Thymus (tissue), 11 donors: ENCODE results near the gene PRRC1. TPM values are rescaled to one million over a fixed set of nuclear protein-coding genes. Genes with fewer than 3 reads are reported as not detected.

ENCODE experiments used
- DNase-seq, 9 donors: peaks; one replicate each; pipeline ENCODE4 v3.0.0-alpha.2; 2013; ENCODE audit warnings: low spot score in 9 of 9, low read depth in 6 of 9, missing footprints in 1 of 9
- H3K27ac ChIP-seq, 2 donors: one replicate each; pipeline ENCODE4 v1.5.1; 2013; ENCODE audit warnings: control low read depth in 1 of 2, low read depth in 1 of 2, low read length in 1 of 2, mild to moderate bottlenecking in 1 of 2, moderate library complexity in 1 of 2
- H3K27me3 ChIP-seq, 2 donors: one replicate each; pipeline ENCODE4 v1.5.1; 2013; ENCODE audit warnings: low read length in 1 of 2; ENCODE audit not compliant: control insufficient read depth in 2 of 2, insufficient read depth in 1 of 2
- H3K36me3 ChIP-seq, 2 donors: one replicate each; pipeline ENCODE4 v1.5.1; 2013; ENCODE audit warnings: low read length in 1 of 2, mild to moderate bottlenecking in 1 of 2, moderate library complexity in 1 of 2; ENCODE audit not compliant: control insufficient read depth in 2 of 2, insufficient read depth in 2 of 2
- H3K4me1 ChIP-seq, 2 donors: one replicate each; pipeline ENCODE4 v1.5.1; 2013; ENCODE audit warnings: low read length in 2 of 2; ENCODE audit not compliant: control insufficient read depth in 2 of 2, insufficient read depth in 2 of 2
- H3K4me3 ChIP-seq, 2 donors: one replicate each; pipeline ENCODE4 v1.5.1; 2013; ENCODE audit warnings: low read length in 2 of 2, control low read depth in 1 of 2, mild to moderate bottlenecking in 1 of 2
- H3K9me3 ChIP-seq, 2 donors: one replicate each; pipeline ENCODE4 v1.5.1; 2013; ENCODE audit warnings: low read length in 1 of 2, mild to moderate bottlenecking in 1 of 2; ENCODE audit not compliant: control insufficient read depth in 2 of 2, insufficient read depth in 1 of 2
- WGBS: extraction: QIAGEN DNeasy Blood & Tissue Kit; methylation state at CpG from one replicate; pipeline ENCODE4 v1.1.7; 2013; 5-methylcytosine and 5-hydroxymethylcytosine counted together
- polyA plus RNA-seq: library from polyadenylated mRNA; stranded (reverse); fragments of 200-250 nt; gene quantifications from one replicate; pipeline ENCODE4 v1.2.3, GENCODE V29; 2013
- total RNA-seq: library from RNA; stranded (reverse); fragments of 120-200 nt; gene quantifications from one replicate; pipeline ENCODE4 v1.2.4, GENCODE V29; 2013
- donor health status: healthy.

PRRC1 gene
- total and polyA plus RNA-seq, 2 donors: 23.2 to 27.5 TPM

GRCh38 chr5:127506616-127507015 lies 10.8 kb upstream of the PRRC1 start:
- Histone ChIP-seq H3K36me3 (no peaks in the 10 kb centered on the region), H3K4me3 (no peak overlapping the region), H3K9me3 (no peaks in the 10 kb centered on the region), H3K27me3 (no peaks in the 10 kb centered on the region), H3K4me1 (no peaks in the 10 kb centered on the region), H3K27ac (no peak overlapping the region)
- no peak for DNase-seq
- 92% methylated on average over 6 of the region's 6 CpGs for WGBS

GRCh38 chr5:127508644-127509373 lies 8.6 kb upstream of the PRRC1 start:
- H3K27me3 ChIP-seq: no peaks in the 10 kb centered on the region
- 98% methylated on average over 2 of the region's 2 CpGs for WGBS
- H3K9me3 ChIP-seq: no peaks in the 10 kb centered on the region
- H3K36me3 ChIP-seq: no peaks in the 10 kb centered on the region
- no peak overlapping the region for H3K27ac ChIP-seq
- DNase-seq: no peak
- H3K4me3 ChIP-seq: no peak overlapping the region
- no peaks in the 10 kb centered on the region for H3K4me1 ChIP-seq

GRCh38 chr5:127513408-127513970 lies 4.0 kb upstream of the PRRC1 start:
- H3K9me3 ChIP-seq: no peaks in the 10 kb centered on the region
- H3K27me3 ChIP-seq: no peaks in the 10 kb centered on the region
- H3K36me3 ChIP-seq: no peaks in the 10 kb centered on the region
- no peak overlapping the region for H3K4me3 ChIP-seq
- WGBS: 61% methylated on average over 3 of the region's 3 CpGs
- no peak overlapping the region for H3K27ac ChIP-seq
- peaks cover 3 to 7% of the 10 kb centered on the region in 2 donors for H3K4me1 ChIP-seq
- DNase-seq: no peak

GRCh38 chr5:127514816-127515215 lies 2.6 kb upstream of the PRRC1 start:
- Histone ChIP-seq H3K4me1 (peaks cover 3 to 11% of the 10 kb centered on the region in 2 donors), H3K36me3 (peaks cover 0 to 3% of the 10 kb centered on the region in 2 donors), H3K27me3 (no peaks in the 10 kb centered on the region), H3K27ac (no peak overlapping the region), H3K4me3 (no peak overlapping the region), H3K9me3 (no peaks in the 10 kb centered on the region)
- no peak for DNase-seq
- 99% methylated on average over 1 of the region's 1 CpG for WGBS

- Histone ChIP-seq H3K4me1 (peaks cover 3 to 11% of the 10 kb centered on the region in 2 donors), H3K9me3 (no peaks in the 10 kb centered on the region), H3K27me3 (no peaks in the 10 kb centered on the region), H3K4me3 (no peak overlapping the region), H3K36me3 (peaks cover 0 to 12% of the 10 kb centered on the region in 2 donors), H3K27ac (no peak overlapping the region)
- WGBS: 97% methylated on average over 10 of the region's 10 CpGs
- no peak for DNase-seq
Measured at GRCh38 chr5:127515693-127516440, 1.6 kb upstream of the PRRC1 start.

GRCh38 chr5:127517110-127517479 lies 345 bp upstream of the PRRC1 start:
- peak in 1 of 9 donors; percentile 33 for DNase-seq
- Histone ChIP-seq H3K27me3 (no peaks in the 10 kb centered on the region), H3K36me3 (peaks cover 0 to 17% of the 10 kb centered on the region in 2 donors), H3K9me3 (peaks cover 0 to 1% of the 10 kb centered on the region in 2 donors), H3K4me3 (peak overlapping the region; percentile 95 to 96), H3K4me1 (peaks cover 3 to 11% of the 10 kb centered on the region in 2 donors), H3K27ac (peak overlapping the region in 1 of 2 donors; percentile 49)
- WGBS: 30% methylated on average over 9 of the region's 9 CpGs

- Histone ChIP-seq H3K9me3 (peaks cover 1 to 4% of the 10 kb centered on the region in 2 donors), H3K4me3 (peak overlapping the region; percentile 95 to 96), H3K4me1 (peaks cover 3 to 11% of the 10 kb centered on the region in 2 donors), H3K36me3 (peaks cover 0 to 18% of the 10 kb centered on the region in 2 donors), H3K27me3 (no peaks in the 10 kb centered on the region), H3K27ac (peak overlapping the region in 1 of 2 donors; percentile 87)
- WGBS: 14% methylated on average over 10 of the region's 10 CpGs
- peak in 5 of 9 donors; percentile 37 to 84 (median 47) for DNase-seq
Measured at GRCh38 chr5:127518319-127518621, 830 bp downstream of the PRRC1 start.

GRCh38 chr5:127519527-127519926 lies 2.1 kb downstream of the PRRC1 start:
- Histone ChIP-seq H3K4me3 (no peak overlapping the region), H3K9me3 (peaks cover 1 to 4% of the 10 kb centered on the region in 2 donors), H3K27me3 (no peaks in the 10 kb centered on the region), H3K4me1 (peaks cover 3 to 11% of the 10 kb centered on the region in 2 donors), H3K27ac (no peak overlapping the region), H3K36me3 (peaks cover 3 to 27% of the 10 kb centered on the region in 2 donors)
- no peak for DNase-seq
- 96% methylated on average over 4 of the region's 4 CpGs for WGBS

GRCh38 chr5:127521138-127521770 lies 3.8 kb downstream of the PRRC1 start:
- Histone ChIP-seq H3K4me1 (peaks cover 3 to 11% of the 10 kb centered on the region in 2 donors), H3K9me3 (peaks cover 1 to 4% of the 10 kb centered on the region in 2 donors), H3K27ac (no peak overlapping the region), H3K36me3 (peaks cover 5 to 34% of the 10 kb centered on the region in 2 donors), H3K4me3 (no peak overlapping the region), H3K27me3 (no peaks in the 10 kb centered on the region)
- WGBS: 98% methylated on average over 6 of the region's 6 CpGs
- no peak for DNase-seq
